ENCODE results near the gene SYNE1. TPM values are rescaled to one million over a fixed set of nuclear protein-coding genes. Genes with fewer than 3 reads are reported as not detected.
"Not testable (repeated sequence)": the region's sequence is repeated elsewhere in the genome, so short reads cannot be mapped to it uniquely, and the experiment has no call there.

SYNE1 gene
- total RNA-seq, 2 donors from 2014 or later = 15.8 to 30.1 TPM

- DNase-seq (no peak), ATAC-seq (no peak)
- intact Hi-C loops (cut with DNase I, micrococcal nuclease) = no loop called here
Measured at GRCh38 chr6:152634773-152635172, 2.4 kb downstream of the SYNE1 start.

GRCh38 chr6:152632121-152632782, 4.9 kb downstream of the SYNE1 start:
- ATAC-seq (no peak), DNase-seq (no peak)
- intact Hi-C loops (cut with DNase I, micrococcal nuclease) = no loop called here

GRCh38 chr6:152631376-152631775, 5.8 kb downstream of the SYNE1 start:
- intact Hi-C loops (cut with DNase I, micrococcal nuclease) = no loop called here
- no peak for ATAC-seq

GRCh38 chr6:152630832-152631231, 6.3 kb downstream of the SYNE1 start:
- DNase-seq (no peak), ATAC-seq (no peak)
- intact Hi-C loops (cut with DNase I, micrococcal nuclease) = no loop called here

More at GRCh38 chr6:152631376-152631775, 5.8 kb downstream of the SYNE1 start:
- no peak for DNase-seq

GRCh38 chr6:152625213-152625612, 11.9 kb downstream of the SYNE1 start:
- no peak for DNase-seq
- intact Hi-C loops (cut with DNase I, micrococcal nuclease) = no loop called here
- no peak for ATAC-seq

- ATAC-seq; DNase-seq; intact Hi-C loops (cut with DNase I, micrococcal nuclease): not testable (repeated sequence)
Measured at GRCh38 chr6:152614776-152615175, 22.4 kb downstream of the SYNE1 start.

- no peak for ATAC-seq
- intact Hi-C loops (cut with DNase I, micrococcal nuclease) = no loop called here
- no peak for DNase-seq
Measured at GRCh38 chr6:152609125-152609670, 28.0 kb downstream of the SYNE1 start.

GRCh38 chr6:152605941-152606340, 31.2 kb downstream of the SYNE1 start:
- DNase-seq (no peak), ATAC-seq (no peak)
- intact Hi-C loops (cut with DNase I, micrococcal nuclease) = no loop called here

GRCh38 chr6:152605342-152605741, 31.8 kb downstream of the SYNE1 start:
- no peak for DNase-seq
- no peak for ATAC-seq
- intact Hi-C loops (cut with DNase I, micrococcal nuclease) = no loop called here

- intact Hi-C loops (cut with DNase I, micrococcal nuclease) = no loop called here
- ATAC-seq (no peak), DNase-seq (no peak)
Measured at GRCh38 chr6:152603911-152604310, 33.3 kb downstream of the SYNE1 start.

- intact Hi-C loops (cut with DNase I, micrococcal nuclease) = no loop called here
- DNase-seq = no peak
- ATAC-seq = no peak
Measured at GRCh38 chr6:152600022-152600421, 37.1 kb downstream of the SYNE1 start.

- ATAC-seq (no peak), DNase-seq (no peak)
- intact Hi-C loops (cut with DNase I, micrococcal nuclease) = no loop called here
Measured at GRCh38 chr6:152598901-152599537, 38.1 kb downstream of the SYNE1 start.

GRCh38 chr6:152598421-152598820, 38.7 kb downstream of the SYNE1 start:
- ATAC-seq = no peak
- intact Hi-C loops (cut with DNase I, micrococcal nuclease) = no loop called here
- DNase-seq = no peak

- DNase-seq = no peak
- ATAC-seq = no peak
- intact Hi-C loops (cut with DNase I, micrococcal nuclease) = no loop called here
Measured at GRCh38 chr6:152596726-152597125, 40.4 kb downstream of the SYNE1 start.

GRCh38 chr6:152595499-152595898, 41.7 kb downstream of the SYNE1 start:
- intact Hi-C loops (cut with DNase I, micrococcal nuclease) = no loop called here
- ATAC-seq (no peak), DNase-seq (no peak)

- intact Hi-C loops (cut with DNase I, micrococcal nuclease) = no loop called here
- no peak for DNase-seq
- ATAC-seq = no peak
Measured at GRCh38 chr6:152594701-152595100, 42.5 kb downstream of the SYNE1 start.

- intact Hi-C loops (cut with DNase I, micrococcal nuclease) = no loop called here
- ATAC-seq (no peak), DNase-seq (no peak)
Measured at GRCh38 chr6:152588456-152588855, 48.7 kb downstream of the SYNE1 start.

GRCh38 chr6:152587473-152587872, 49.7 kb downstream of the SYNE1 start:
- ATAC-seq = no peak

GRCh38 chr6:152585236-152585635, 51.9 kb downstream of the SYNE1 start:
- ATAC-seq = no peak
- no peak for DNase-seq
- intact Hi-C loops (cut with DNase I, micrococcal nuclease) = no loop called here

More at GRCh38 chr6:152587473-152587872, 49.7 kb downstream of the SYNE1 start:
- no peak for DNase-seq
- intact Hi-C loops (cut with DNase I, micrococcal nuclease) = no loop called here

- no peak for DNase-seq
- ATAC-seq = no peak
- intact Hi-C loops (cut with DNase I, micrococcal nuclease) = no loop called here
Measured at GRCh38 chr6:152583888-152584287, 53.3 kb downstream of the SYNE1 start.
